B cell (primary cell): Measurements from ENCODE around the gene LZTR1. TPM values are rescaled to one million over a fixed set of nuclear protein-coding genes. Genes with fewer than 3 reads are reported as not detected.
A peak's percentile ranks its signal among the peaks of the same experiment; 100 is the strongest.

Experiments
- ATAC-seq: fragments of 200-7000 bp; cut with Tn5 transposase; one replicate; pipeline ENCODE4 v1.10.0; 2021; ENCODE audit warnings: low read depth, mild to moderate bottlenecking, moderate number of reproducible peaks, moderate library complexity
- CTCF ChIA-PET: fragments of 350-600 bp; sonication (Branson Sonifier 250); formaldehyde crosslinking; loops from one replicate; lab custom pipeline; 2021; ENCODE audit warnings: antibody characterized with exemption, inconsistent platforms; lab: Charles Lee
- POLR2A ChIA-PET: fragments of 350-600 bp; sonication (Branson Sonifier 250); formaldehyde crosslinking; loops from one replicate; lab custom pipeline; 2021; ENCODE audit warnings: antibody characterized with exemption; lab: Charles Lee
- DNase-seq: peaks from one replicate; pipeline ENCODE4 v3.0.0; 2013
- H2AFZ ChIP-seq: 2 replicates; pipeline ENCODE4 v1.6.1; 2012; ENCODE audit warnings: mild to moderate bottlenecking, low read depth, low read length; ENCODE audit not compliant: insufficient read depth, poor library complexity, severe bottlenecking
- H3K27ac ChIP-seq, 2 donors: 1 replicate in 1 of 2; 2 replicates in 1 of 2; pipeline ENCODE4 v1.5.1; 2012 to 2013; ENCODE audit warnings: low read length in 2 of 2, mild to moderate bottlenecking in 2 of 2, moderate library complexity in 1 of 2
- H3K27me3 ChIP-seq, 4 experiments: fragments of 200-600 bp in 1 of 4; sonication (generic) in 1 of 4; replicated peaks in 1 of 4; 1 replicate in 2 of 4; 2 replicates in 2 of 4; pipeline versions ENCODE4 v1.6.1 to v1.7.0; 2013 to 2016; ENCODE audit warnings: low read length in 3 of 4, mild to moderate bottlenecking in 2 of 4, mixed read lengths in 1 of 4, moderate library complexity in 1 of 4; ENCODE audit not compliant: insufficient read depth in 4 of 4, control insufficient read depth in 3 of 4; ENCODE audit errors: control extremely low read depth in 1 of 4
- H3K36me3 ChIP-seq, 2 experiments: replicated peaks in 1 of 2; 1 replicate in 1 of 2; 2 replicates in 1 of 2; pipeline versions ENCODE4 v1.6.1 to v1.7.1; 2013; ENCODE audit warnings: low read length in 1 of 2; ENCODE audit not compliant: insufficient read depth in 2 of 2, control insufficient read depth in 1 of 2; ENCODE audit errors: control extremely low read depth in 1 of 2, extremely low read depth in 1 of 2
- H3K4me1 ChIP-seq, 2 donors: fragments of 200-600 bp in 1 of 2; sonication (generic) in 1 of 2; 1 replicate in 1 of 2; 2 replicates in 1 of 2; pipeline versions ENCODE4 v1.5.1 to v1.6.1; 2013 to 2017; ENCODE audit warnings: low read length in 2 of 2; ENCODE audit not compliant: control insufficient read depth in 2 of 2, insufficient read depth in 2 of 2
- H3K4me2 ChIP-seq: replicated peaks from 2 replicates; pipeline ENCODE3; 2012; ENCODE audit warnings: mild to moderate bottlenecking, low read depth, low read length; ENCODE audit not compliant: poor library complexity, severe bottlenecking
- H3K4me3 ChIP-seq, 5 experiments: fragments of 200-600 bp in 1 of 5; sonication (generic) in 1 of 5; 1 replicate in 3 of 5; 2 replicates in 2 of 5; pipeline versions ENCODE4 v1.5.1 to v1.7.0; 2011 to 2016; ENCODE audit warnings: low read length in 4 of 5, mild to moderate bottlenecking in 4 of 5, low read depth in 2 of 5, control low read depth in 1 of 5, moderate library complexity in 1 of 5; ENCODE audit not compliant: insufficient read depth in 1 of 5; ENCODE audit errors: control extremely low read depth in 1 of 5, extremely low read depth in 1 of 5
- H3K79me2 ChIP-seq: fragments of 200-600 bp; sonication (generic); one replicate; pipeline ENCODE4 v1.6.0; 2016; ENCODE audit warnings: low read length; ENCODE audit not compliant: control insufficient read depth, insufficient read depth
- H3K9ac ChIP-seq: fragments of 200-600 bp; sonication (generic); 2 replicates; pipeline ENCODE4 v1.6.1; 2017; ENCODE audit warnings: mild to moderate bottlenecking, low read length, moderate library complexity
- H3K9me3 ChIP-seq, 3 donors: one replicate each; pipeline versions ENCODE4 v1.6.1 to v1.7.1; 2013; ENCODE audit warnings: low read length in 2 of 3; ENCODE audit not compliant: control insufficient read depth in 2 of 3, insufficient read depth in 1 of 3; ENCODE audit errors: control extremely low read depth in 1 of 3
- H4K20me1 ChIP-seq: 2 replicates; pipeline ENCODE4 v1.6.0; 2012; ENCODE audit warnings: mild to moderate bottlenecking, low read length; ENCODE audit not compliant: insufficient read depth, control insufficient read depth, poor library complexity, severe bottlenecking
- H3K27ac Mint-ChIP-seq: one replicate; pipeline ENCODE4 v1.8.0; 2021; ENCODE audit warnings: mixed read lengths
- H3K27me3 Mint-ChIP-seq: one replicate; pipeline ENCODE4 v1.8.0; 2021; ENCODE audit warnings: mixed read lengths
- H3K4me1 Mint-ChIP-seq: one replicate; pipeline ENCODE4 v1.8.0; 2021; ENCODE audit warnings: mixed read lengths
- H3K4me3 Mint-ChIP-seq: one replicate; pipeline ENCODE4 v1.8.0; 2021; ENCODE audit warnings: mixed read lengths
- H3K9me3 Mint-ChIP-seq: one replicate; pipeline ENCODE4 v1.8.0; 2022; ENCODE audit warnings: mixed read lengths; ENCODE audit not compliant: insufficient read depth
- CTCF ChIP-seq: fragments of 200-600 bp; IDR thresholded peaks from one replicate; pipeline ENCODE4 v1.8.0; 2022; ENCODE audit warnings: antibody characterized with exemption, mild to moderate bottlenecking
- EZH2 ChIP-seq: IDR thresholded peaks from 2 replicates; pipeline ENCODE4 v1.6.1; 2012; ENCODE audit warnings: borderline replicate concordance, low read depth, mild to moderate bottlenecking, moderate library complexity, low read length; ENCODE audit not compliant: insufficient read depth, poor library complexity, severe bottlenecking
- WGBS: methylation state at CpG from one replicate; pipeline ENCODE4 v1.1.5; 2013; ENCODE audit warnings: missing lambda C conversion rate; ENCODE audit not compliant: insufficient coverage; 5-methylcytosine and 5-hydroxymethylcytosine counted together
- intact Hi-C: fragments of 100-400 bp; cut with micrococcal nuclease; formaldehyde crosslinking; loops from one replicate; pipeline ENCODE4 v1.10.0; 2022
- polyA plus RNA-seq: library from polyadenylated mRNA; depleted of rRNA; stranded (reverse); fragments of >200 nt; gene quantifications from 2 replicates; pipeline ENCODE4 v1.2.3, GENCODE V29; 2012
- total RNA-seq, 2 donors: library from RNA; stranded (reverse); fragments of 120-200 nt in 1 of 2; gene quantifications; 1 replicate in 1 of 2; 2 replicates in 1 of 2; pipeline versions ENCODE4 v1.2.3 to v1.2.4, GENCODE V29; 2013 to 2022

The LZTR1 gene
- total and polyA plus RNA-seq, 2 donors (not counting 1 experiment from before 2014, with no cell fraction given) = 75.7 to 94.8 TPM

DNA sequence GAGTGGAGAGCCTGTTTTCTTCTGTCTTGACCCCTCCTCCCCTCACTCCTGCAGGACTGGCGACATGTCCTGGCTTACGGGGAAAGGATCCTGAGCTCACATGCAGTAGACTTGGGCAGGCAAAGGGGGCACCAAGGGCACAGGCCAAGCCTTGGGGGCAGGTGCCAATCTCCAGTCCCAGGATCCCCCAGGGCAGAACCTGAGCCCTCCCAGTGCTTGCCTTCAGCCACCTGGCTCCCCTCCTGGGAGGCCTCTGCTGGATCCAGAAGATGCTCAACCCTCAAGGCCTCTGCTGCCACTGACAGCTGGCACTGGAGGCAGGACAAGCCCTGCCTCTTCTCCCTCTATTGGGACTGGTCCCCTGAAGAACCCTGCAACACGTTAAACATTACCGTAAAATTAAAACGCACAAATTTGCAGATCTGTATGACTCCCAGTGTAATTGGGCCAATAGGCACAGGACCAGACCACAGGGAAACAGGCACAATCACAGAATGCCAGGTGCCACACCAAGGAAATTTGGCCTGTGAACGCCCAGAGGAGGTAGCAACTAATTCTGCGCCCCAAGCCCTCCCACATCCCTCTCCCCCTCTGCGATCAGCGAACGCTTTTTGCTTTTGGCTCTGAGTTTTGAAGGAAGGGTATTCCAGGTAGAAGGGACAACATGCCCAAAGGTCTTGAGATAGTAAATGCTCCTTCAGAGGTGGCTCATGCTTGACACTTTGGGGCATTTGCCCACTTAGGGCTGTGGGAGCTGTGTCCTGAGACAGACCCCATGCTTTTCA lies 967 bp upstream of the LZTR1 start:
- peaks cover 3% of the 10 kb centered on the region for H3K27me3 Mint-ChIP-seq
- H3K4me3 ChIP-seq = peak overlapping the region; percentile 53 to 85 (median 77)
- POLR2A ChIA-PET = no interaction called here
- DNase-seq (no peak), ATAC-seq (no peak)
- H3K9ac ChIP-seq = peak overlapping the region; percentile 74
- peaks cover 0 to 22% (median 8%) of the 10 kb centered on the region in 3 donors for H3K9me3 ChIP-seq
- no peaks in the 10 kb centered on the region for H4K20me1 ChIP-seq
- 69% methylated on average over 5 of the region's 10 CpGs for WGBS
- CTCF ChIA-PET = interaction anchor here (1.1 to 2.1 kb wide), 4 partner anchors 13 to 22 kb away, joined by 3 to 14 read pairs (median 6); partner anchors contain the start of gene THAP7
- H3K4me1 ChIP-seq = peaks cover 24 to 34% of the 10 kb centered on the region in 2 donors
- H2AFZ ChIP-seq = peak overlapping the region; percentile 78
- H3K4me3 Mint-ChIP-seq = peak overlapping the region; percentile 95
- H3K4me2 ChIP-seq = peak overlapping the region; percentile 92
- TF ChIP-seq EZH2 (no peak), CTCF (no peak)
- H3K27me3 ChIP-seq = peaks cover 0 to 3% (median 0%) of the 10 kb centered on the region in 4 experiments
- H3K27ac Mint-ChIP-seq = peak overlapping the region; percentile 89
- intact Hi-C loops = loop anchor here (1.0 to 10.0 kb wide), 2 partner anchors 21 to 64 kb away; partner anchors contain the start of genes LRRC74B and THAP7
- no peaks in the 10 kb centered on the region for H3K9me3 Mint-ChIP-seq
- peak overlapping the region; percentile 75 to 79 for H3K27ac ChIP-seq
- H3K36me3 ChIP-seq = no peaks in the 10 kb centered on the region
- peaks cover 36% of the 10 kb centered on the region for H3K4me1 Mint-ChIP-seq
- peaks cover 18% of the 10 kb centered on the region for H3K79me2 ChIP-seq

DNA sequence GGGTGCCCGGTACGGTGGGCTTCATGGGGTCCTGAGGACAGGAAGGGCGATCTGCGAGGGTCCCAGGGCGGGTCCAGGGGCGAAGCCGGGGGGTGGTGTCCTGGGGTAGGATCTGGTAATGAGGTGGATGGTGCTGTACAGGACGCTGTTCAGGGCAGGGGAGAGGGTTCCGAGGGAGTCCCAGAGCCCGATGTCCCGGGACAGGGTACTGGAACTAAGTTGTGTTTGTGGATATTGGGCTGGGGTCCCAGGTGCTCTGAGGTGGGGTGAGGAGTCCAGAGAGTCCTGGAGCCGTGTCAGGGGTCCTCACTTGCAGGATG lies 426 bp downstream of the LZTR1 start:
- Histone ChIP-seq H3K9me3 (peaks cover 0 to 19% (median 8%) of the 10 kb centered on the region in 3 donors), H3K36me3 (peaks cover 0 to under 1% of the 10 kb centered on the region in 2 experiments), H3K27ac (peak overlapping the region in 1 of 2 donors; percentile 79), H3K4me1 (peaks cover 24 to 34% of the 10 kb centered on the region in 2 donors), H3K4me2 (peak overlapping the region; percentile 92), H3K4me3 (peak overlapping the region; percentile 51 to 85 (median 77)), H2AFZ (peak overlapping the region; percentile 78), H4K20me1 (no peaks in the 10 kb centered on the region), H3K27me3 (peaks cover 0 to 3% (median 0%) of the 10 kb centered on the region in 4 experiments), H3K79me2 (peaks cover 18% of the 10 kb centered on the region), H3K9ac (peak overlapping the region; percentile 74)
- Mint-ChIP-seq H3K27me3 (peaks cover 3% of the 10 kb centered on the region), H3K9me3 (no peaks in the 10 kb centered on the region), H3K4me1 (peaks cover 36% of the 10 kb centered on the region), H3K27ac (peak overlapping the region; percentile 86), H3K4me3 (peak overlapping the region; percentile 95)
- TF ChIP-seq CTCF (no peak), EZH2 (no peak)
- ATAC-seq = no peak
- POLR2A ChIA-PET = no interaction called here
- CTCF ChIA-PET = interaction anchor here (0.8 to 2.1 kb wide), 6 partner anchors 10 to 39 kb away, joined by 3 to 14 read pairs (median 6); partner anchors contain the start of gene THAP7
- under 1% methylated on average over 12 of the region's 12 CpGs for WGBS
- DNase-seq = no peak
- intact Hi-C loops = loop anchor here (1.0 to 10.0 kb wide), 2 partner anchors 32 to 62 kb away; partner anchors contain the start of gene LRRC74B
